ENCODE measurements around the gene MAPK1.

DNA sequence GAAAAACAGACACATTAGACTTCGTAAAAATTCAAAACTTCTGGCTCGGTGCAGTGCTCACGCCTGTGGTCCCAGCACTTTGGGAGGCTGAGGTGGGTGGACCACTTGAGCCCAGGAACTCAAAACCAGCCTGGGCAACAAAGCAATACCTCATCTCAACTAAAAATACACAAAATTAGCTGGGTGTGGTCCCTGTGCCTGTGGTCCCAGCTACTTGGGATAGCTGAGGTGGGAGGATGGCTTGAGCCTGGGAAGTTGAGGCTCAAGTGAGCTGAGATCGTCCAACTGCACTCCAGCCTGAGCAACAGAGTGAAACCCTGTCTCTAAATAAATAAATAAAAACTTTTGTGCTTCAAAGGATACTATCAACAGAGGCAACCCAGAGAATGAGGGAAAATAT, 155.6 kb downstream of the MAPK1 start:
- no peak for TF ChIP-seq GATA2 (IDR thresholded peaks at IDR 0.05; ENCODE audit: low read depth, low read length)
- TF ChIP-seq GATA3 (IDR thresholded peaks at IDR 0.05; ENCODE audit: low read depth, low read length): no peak

All from SH-SY5Y (cell line).